Measurements from ENCODE around the gene DUSP22. TPM values are rescaled to one million over a fixed set of nuclear protein-coding genes. Genes with fewer than 3 reads are reported as not detected.
"Not testable (repeated sequence)": the region's sequence is repeated elsewhere in the genome, so short reads cannot be mapped to it uniquely, and the experiment has no call there.

Gene DUSP22, protein sequence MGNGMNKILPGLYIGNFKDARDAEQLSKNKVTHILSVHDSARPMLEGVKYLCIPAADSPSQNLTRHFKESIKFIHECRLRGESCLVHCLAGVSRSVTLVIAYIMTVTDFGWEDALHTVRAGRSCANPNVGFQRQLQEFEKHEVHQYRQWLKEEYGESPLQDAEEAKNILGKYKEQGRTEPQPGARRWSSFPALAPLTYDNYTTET
- total RNA-seq: 10 to 100 TPM; 20.5 to 24.5 TPM

DNA sequence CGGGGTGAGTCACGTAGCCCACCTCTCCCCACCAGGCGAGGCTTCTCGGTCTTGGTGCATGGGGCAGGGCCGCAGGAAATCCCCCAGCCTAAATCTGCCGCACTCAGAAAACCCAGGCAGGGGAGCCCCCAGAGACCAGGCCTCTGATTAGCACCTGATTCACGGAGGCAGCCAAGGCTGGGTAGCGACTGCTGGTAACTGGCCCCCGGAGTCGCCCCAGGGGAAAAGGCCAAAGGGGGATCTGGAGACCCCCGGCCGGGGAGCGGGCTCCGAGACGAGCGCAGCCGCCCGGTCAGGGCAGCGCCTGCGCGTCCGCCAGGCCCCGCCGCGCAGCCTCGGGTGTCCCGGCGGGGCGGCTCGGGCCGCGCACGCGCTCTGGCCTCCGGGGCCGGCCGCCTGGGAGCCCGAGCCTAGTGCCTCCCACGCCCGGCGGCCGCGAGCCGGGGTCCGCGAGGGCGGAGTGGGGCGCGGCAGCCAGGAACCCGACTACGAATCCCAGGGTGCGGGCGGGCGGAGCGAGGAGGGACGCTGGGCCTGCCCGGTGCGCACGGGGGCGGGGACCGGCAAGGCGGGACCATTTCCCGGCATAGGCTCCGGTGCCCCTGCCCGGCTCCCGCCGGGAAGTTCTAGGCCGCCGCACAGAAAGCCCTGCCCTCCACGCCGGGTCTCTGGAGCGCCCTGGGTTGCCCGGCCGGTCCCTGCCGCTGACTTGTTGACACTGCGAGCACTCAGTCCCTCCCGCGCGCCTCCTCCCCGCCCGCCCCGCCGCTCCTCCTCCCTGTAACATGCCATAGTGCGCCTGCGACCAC, at the start of gene DUSP22:
TSS of gene DUSP22 (plus strand) at position 791 of the 809 bp plus-strand sequence. CDS start 53 bp downstream, outside the sequence.
- peaks cover 5% of the 10 kb centered on the region for H3K4me1 ChIP-seq
- peak; percentile 89 for DNase-seq
- H3K9ac ChIP-seq (ENCODE audit: low read depth in 2 of 2, low read length in 2 of 2): peak within 1 kb of the TSS; percentile 86 to 88
- TF ChIP-seq, protein P1, sequence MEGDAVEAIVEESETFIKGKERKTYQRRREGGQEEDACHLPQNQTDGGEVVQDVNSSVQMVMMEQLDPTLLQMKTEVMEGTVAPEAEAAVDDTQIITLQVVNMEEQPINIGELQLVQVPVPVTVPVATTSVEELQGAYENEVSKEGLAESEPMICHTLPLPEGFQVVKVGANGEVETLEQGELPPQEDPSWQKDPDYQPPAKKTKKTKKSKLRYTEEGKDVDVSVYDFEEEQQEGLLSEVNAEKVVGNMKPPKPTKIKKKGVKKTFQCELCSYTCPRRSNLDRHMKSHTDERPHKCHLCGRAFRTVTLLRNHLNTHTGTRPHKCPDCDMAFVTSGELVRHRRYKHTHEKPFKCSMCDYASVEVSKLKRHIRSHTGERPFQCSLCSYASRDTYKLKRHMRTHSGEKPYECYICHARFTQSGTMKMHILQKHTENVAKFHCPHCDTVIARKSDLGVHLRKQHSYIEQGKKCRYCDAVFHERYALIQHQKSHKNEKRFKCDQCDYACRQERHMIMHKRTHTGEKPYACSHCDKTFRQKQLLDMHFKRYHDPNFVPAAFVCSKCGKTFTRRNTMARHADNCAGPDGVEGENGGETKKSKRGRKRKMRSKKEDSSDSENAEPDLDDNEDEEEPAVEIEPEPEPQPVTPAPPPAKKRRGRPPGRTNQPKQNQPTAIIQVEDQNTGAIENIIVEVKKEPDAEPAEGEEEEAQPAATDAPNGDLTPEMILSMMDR (IDR thresholded peaks at IDR 0.05): no peak
- peak within 1 kb of the TSS; percentile 96 for H3K27ac ChIP-seq
- H3K4me3 ChIP-seq: peak within 1 kb of the TSS; percentile 58
- no peaks in the 10 kb centered on the region for H3K27me3 ChIP-seq
- intact Hi-C loops (cut with DNase I): no loop called here
- H3K9me3 ChIP-seq: no peaks in the 10 kb centered on the region
- H3K36me3 ChIP-seq: no peaks in the 10 kb centered on the region

DNA sequence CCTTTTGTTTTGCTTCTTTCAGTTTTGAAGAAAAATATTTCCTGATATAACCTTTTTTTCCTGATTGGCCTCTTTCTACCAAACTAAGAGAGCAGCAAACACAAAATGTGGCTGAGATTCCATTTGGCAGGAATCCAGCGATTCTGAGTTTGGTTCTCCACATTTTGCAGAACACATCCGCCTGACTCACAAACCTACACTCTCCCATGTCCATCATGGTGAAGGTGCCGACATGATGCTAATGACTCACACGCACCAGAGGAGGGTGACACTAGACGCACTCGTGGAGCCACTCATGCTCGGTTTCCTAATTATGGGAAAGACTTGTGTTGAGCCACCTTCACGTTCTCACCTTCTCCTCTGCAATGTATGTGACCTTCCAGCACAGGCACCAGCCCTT, 45.9 kb upstream of the DUSP22 start:
- H3K9ac ChIP-seq (ENCODE audit: low read depth in 2 of 2, low read length in 2 of 2): no peak overlapping the region
- H3K27ac ChIP-seq: no peak overlapping the region
- no peaks in the 10 kb centered on the region for H3K27me3 ChIP-seq
- TF ChIP-seq, protein P1 (IDR thresholded peaks at IDR 0.05): no peak
- intact Hi-C loops (cut with DNase I): no loop called here
- H3K4me1 ChIP-seq: no peaks in the 10 kb centered on the region
- H3K9me3 ChIP-seq: no peaks in the 10 kb centered on the region
- H3K4me3 ChIP-seq: no peak overlapping the region
- H3K36me3 ChIP-seq: no peaks in the 10 kb centered on the region
- no peak for DNase-seq

DNA sequence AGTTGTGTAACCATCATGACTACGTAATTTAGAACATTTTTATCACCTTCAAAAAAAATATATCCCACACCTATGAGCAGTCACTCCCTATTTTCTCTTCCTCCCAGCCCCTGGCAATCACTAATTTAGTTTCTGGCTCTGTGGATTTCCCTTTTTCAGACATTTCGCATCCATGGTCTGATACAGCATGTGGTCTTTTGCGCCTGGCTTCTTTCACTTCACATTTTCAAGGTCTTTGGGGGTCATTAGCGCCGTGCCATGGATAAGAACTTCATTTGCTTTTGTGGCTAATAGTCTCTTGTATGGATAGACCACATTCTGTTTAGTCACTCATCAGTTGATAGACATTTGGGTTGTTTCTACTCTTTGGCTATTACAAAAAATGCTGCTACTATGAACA, 44.9 kb upstream of the DUSP22 start:
- Histone ChIP-seq H3K4me1 (no peaks in the 10 kb centered on the region), H3K9ac (ENCODE audit: low read depth in 2 of 2, low read length in 2 of 2) (no peak overlapping the region), H3K27me3 (no peaks in the 10 kb centered on the region), H3K9me3 (no peaks in the 10 kb centered on the region), H3K36me3 (no peaks in the 10 kb centered on the region), H3K4me3 (no peak overlapping the region), H3K27ac (no peak overlapping the region)
- DNase-seq: no peak
- intact Hi-C loops (cut with DNase I): no loop called here
- TF ChIP-seq, protein P1 (IDR thresholded peaks at IDR 0.05): no peak

DNA sequence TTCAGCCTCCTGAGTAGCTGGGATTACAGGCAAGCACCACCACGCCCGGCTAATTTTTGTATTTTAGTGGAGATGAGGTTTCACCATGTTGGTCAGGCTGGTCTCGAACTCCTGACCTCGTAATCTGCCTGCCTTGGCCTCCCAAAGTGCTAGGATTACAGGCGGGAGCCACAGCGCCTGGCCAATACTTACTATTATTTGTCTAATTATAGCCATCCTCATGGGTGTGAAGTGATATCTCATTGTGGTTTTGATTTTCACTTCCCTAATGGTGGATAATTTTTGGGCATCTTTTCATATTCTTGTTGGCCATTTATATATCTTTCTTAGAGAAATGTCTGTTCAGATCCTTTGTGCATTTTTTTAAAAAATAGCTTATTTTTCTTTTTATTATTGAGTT, 44.2 kb upstream of the DUSP22 start:
- H3K9me3 ChIP-seq; H3K36me3 ChIP-seq; H3K27me3 ChIP-seq; intact Hi-C loops (cut with DNase I); DNase-seq; H3K4me3 ChIP-seq; H3K4me1 ChIP-seq; H3K9ac ChIP-seq (ENCODE audit: low read depth in 2 of 2, low read length in 2 of 2); H3K27ac ChIP-seq: not testable (repeated sequence)

DNA sequence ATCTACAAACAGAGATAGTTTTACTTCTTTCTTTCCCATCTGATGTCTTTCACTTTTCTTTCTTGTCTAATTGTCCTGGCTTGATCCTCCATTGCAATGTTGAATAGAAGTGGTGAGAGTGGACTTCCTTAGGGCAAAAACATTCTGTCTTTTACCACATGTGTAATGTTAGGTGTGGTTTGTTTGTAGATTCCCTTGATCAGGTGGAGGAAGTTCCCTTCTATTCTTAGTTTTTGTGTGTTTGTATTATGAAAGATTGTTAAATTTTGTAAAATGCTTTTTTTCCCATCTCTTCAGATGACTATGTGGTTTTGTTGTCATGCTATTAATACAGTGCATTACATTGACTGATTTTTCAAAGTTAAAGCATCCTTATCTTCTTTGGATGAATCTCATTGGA, 41.6 kb upstream of the DUSP22 start:
- Histone ChIP-seq H3K9me3 (no peaks in the 10 kb centered on the region), H3K4me1 (no peaks in the 10 kb centered on the region), H3K4me3 (no peak overlapping the region), H3K9ac (ENCODE audit: low read depth in 2 of 2, low read length in 2 of 2) (no peak overlapping the region), H3K27ac (no peak overlapping the region), H3K27me3 (no peaks in the 10 kb centered on the region), H3K36me3 (no peaks in the 10 kb centered on the region)
- DNase-seq: no peak
- intact Hi-C loops (cut with DNase I): no loop called here
- TF ChIP-seq, protein P1 (IDR thresholded peaks at IDR 0.05): no peak

DNA sequence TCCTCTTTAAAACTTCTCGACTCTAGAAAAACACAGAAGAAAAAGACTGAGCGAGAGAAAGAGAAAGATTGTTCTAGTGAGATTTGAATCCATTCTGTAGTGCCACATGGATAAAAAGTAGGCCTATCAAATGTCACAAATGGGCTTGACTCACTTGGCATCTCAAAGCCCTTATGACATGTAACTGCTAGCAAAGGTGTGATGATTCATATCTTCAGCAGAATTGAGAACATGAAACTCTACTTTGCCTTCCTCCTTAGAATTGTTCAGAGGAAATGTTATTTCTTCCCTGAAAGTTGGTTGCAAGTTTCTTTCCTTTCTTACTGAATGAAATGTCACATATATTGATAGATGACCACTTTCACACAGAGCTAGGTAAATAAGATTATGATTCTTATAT, 40.4 kb upstream of the DUSP22 start:
- Histone ChIP-seq H3K9me3 (no peaks in the 10 kb centered on the region), H3K4me3 (no peak overlapping the region), H3K36me3 (no peaks in the 10 kb centered on the region), H3K4me1 (no peaks in the 10 kb centered on the region), H3K27ac (no peak overlapping the region), H3K9ac (ENCODE audit: low read depth in 2 of 2, low read length in 2 of 2) (no peak overlapping the region), H3K27me3 (no peaks in the 10 kb centered on the region)
- intact Hi-C loops (cut with DNase I): no loop called here
- no peak for DNase-seq
- TF ChIP-seq, protein P1 (IDR thresholded peaks at IDR 0.05): no peak

Data from colonic mucosa (tissue), 4 donors.